IPS-15b (cell line): ENCODE results near the gene DCTD.
"Not testable (repeated sequence)": the region's sequence is repeated elsewhere in the genome, so short reads cannot be mapped to it uniquely, and the experiment has no call there.

Experiments
- H3K27me3 ChIP-seq: one replicate; pipeline ENCODE4 v1.6.1; 2013; ENCODE audit warnings: low read length; ENCODE audit not compliant: control insufficient read depth, insufficient read depth
- H3K36me3 ChIP-seq: one replicate; pipeline ENCODE4 v1.6.1; 2013; ENCODE audit warnings: low read length; ENCODE audit not compliant: control insufficient read depth, insufficient read depth
- H3K4me1 ChIP-seq: one replicate; pipeline ENCODE4 v1.6.1; 2013; ENCODE audit warnings: mild to moderate bottlenecking, low read length; ENCODE audit not compliant: control insufficient read depth, insufficient read depth
- H3K4me3 ChIP-seq: one replicate; pipeline ENCODE4 v1.5.1; 2013; ENCODE audit warnings: low read depth, low read length
- H3K9ac ChIP-seq: one replicate; pipeline ENCODE4 v1.6.1; 2013; ENCODE audit warnings: low read depth, mild to moderate bottlenecking, low read length
- H3K9me3 ChIP-seq: one replicate; pipeline ENCODE4 v1.6.1; 2013; ENCODE audit warnings: mild to moderate bottlenecking, low read length; ENCODE audit not compliant: control insufficient read depth, insufficient read depth

Gene DCTD

GRCh38 chr4:182900021-182900420, 17.2 kb downstream of the DCTD start:
- not testable (repeated sequence) for H3K4me1 ChIP-seq, H3K9ac ChIP-seq, H3K9me3 ChIP-seq, H3K27me3 ChIP-seq, H3K4me3 ChIP-seq, H3K36me3 ChIP-seq

- H3K9me3 ChIP-seq, result no peaks in the 10 kb centered on the region
- no peak overlapping the region for H3K9ac ChIP-seq
- H3K4me1 ChIP-seq, result no peaks in the 10 kb centered on the region
- H3K4me3 ChIP-seq, result no peak overlapping the region
- no peaks in the 10 kb centered on the region for H3K27me3 ChIP-seq
- H3K36me3 ChIP-seq, result peaks cover 6% of the 10 kb centered on the region
Measured at GRCh38 chr4:182898479-182898799, 18.7 kb downstream of the DCTD start.

- Histone ChIP-seq H3K36me3 (peaks cover 9% of the 10 kb centered on the region), H3K4me3 (no peak overlapping the region), H3K9me3 (no peaks in the 10 kb centered on the region), H3K27me3 (no peaks in the 10 kb centered on the region), H3K9ac (no peak overlapping the region), H3K4me1 (no peaks in the 10 kb centered on the region)
Measured at GRCh38 chr4:182897601-182898478, 19.3 kb downstream of the DCTD start.

GRCh38 chr4:182896421-182896820, 20.8 kb downstream of the DCTD start:
- Histone ChIP-seq H3K9ac (no peak overlapping the region), H3K9me3 (no peaks in the 10 kb centered on the region), H3K4me3 (no peak overlapping the region), H3K36me3 (peaks cover 11% of the 10 kb centered on the region), H3K4me1 (no peaks in the 10 kb centered on the region), H3K27me3 (no peaks in the 10 kb centered on the region)

- H3K4me1 ChIP-seq, result no peaks in the 10 kb centered on the region
- H3K4me3 ChIP-seq, result no peak overlapping the region
- H3K27me3 ChIP-seq, result no peaks in the 10 kb centered on the region
- H3K36me3 ChIP-seq, result peaks cover 12% of the 10 kb centered on the region
- H3K9me3 ChIP-seq, result no peaks in the 10 kb centered on the region
- no peak overlapping the region for H3K9ac ChIP-seq
Measured at GRCh38 chr4:182895791-182896292, 21.3 kb downstream of the DCTD start.

GRCh38 chr4:182894681-182895275, 22.4 kb downstream of the DCTD start:
- H3K36me3 ChIP-seq, result peaks cover 16% of the 10 kb centered on the region
- no peaks in the 10 kb centered on the region for H3K9me3 ChIP-seq
- H3K4me3 ChIP-seq, result no peak overlapping the region
- no peaks in the 10 kb centered on the region for H3K4me1 ChIP-seq
- H3K9ac ChIP-seq, result no peak overlapping the region
- no peaks in the 10 kb centered on the region for H3K27me3 ChIP-seq

GRCh38 chr4:182893474-182894080, 23.6 kb downstream of the DCTD start:
- Histone ChIP-seq H3K4me3 (no peak overlapping the region), H3K9ac (no peak overlapping the region), H3K27me3 (no peaks in the 10 kb centered on the region), H3K36me3 (peaks cover 16% of the 10 kb centered on the region), H3K4me1 (no peaks in the 10 kb centered on the region), H3K9me3 (no peaks in the 10 kb centered on the region)

GRCh38 chr4:182893047-182893446, 24.1 kb downstream of the DCTD start:
- Histone ChIP-seq H3K4me3 (no peak overlapping the region), H3K27me3 (no peaks in the 10 kb centered on the region), H3K9ac (no peak overlapping the region), H3K9me3 (no peaks in the 10 kb centered on the region), H3K36me3 (peaks cover 16% of the 10 kb centered on the region), H3K4me1 (no peaks in the 10 kb centered on the region)

GRCh38 chr4:182890202-182890601, 27.0 kb downstream of the DCTD start:
- no peak overlapping the region for H3K4me3 ChIP-seq
- no peak overlapping the region for H3K9ac ChIP-seq
- no peaks in the 10 kb centered on the region for H3K9me3 ChIP-seq
- H3K36me3 ChIP-seq, result peaks cover 12% of the 10 kb centered on the region
- no peaks in the 10 kb centered on the region for H3K4me1 ChIP-seq
- no peaks in the 10 kb centered on the region for H3K27me3 ChIP-seq

GRCh38 chr4:182888891-182889290, 28.3 kb downstream of the DCTD start:
- H3K36me3 ChIP-seq, result peaks cover 12% of the 10 kb centered on the region
- H3K9ac ChIP-seq, result no peak overlapping the region
- no peak overlapping the region for H3K4me3 ChIP-seq
- no peaks in the 10 kb centered on the region for H3K9me3 ChIP-seq
- H3K4me1 ChIP-seq, result no peaks in the 10 kb centered on the region
- H3K27me3 ChIP-seq, result no peaks in the 10 kb centered on the region

GRCh38 chr4:182886768-182887167, 30.4 kb downstream of the DCTD start:
- Histone ChIP-seq H3K36me3 (peaks cover 5% of the 10 kb centered on the region), H3K9ac (no peak overlapping the region), H3K4me3 (no peak overlapping the region), H3K9me3 (no peaks in the 10 kb centered on the region), H3K4me1 (no peaks in the 10 kb centered on the region), H3K27me3 (no peaks in the 10 kb centered on the region)

GRCh38 chr4:182886205-182886604, 31.0 kb downstream of the DCTD start:
- no peak overlapping the region for H3K9ac ChIP-seq
- H3K27me3 ChIP-seq, result no peaks in the 10 kb centered on the region
- H3K4me3 ChIP-seq, result no peak overlapping the region
- H3K4me1 ChIP-seq, result no peaks in the 10 kb centered on the region
- peaks cover 5% of the 10 kb centered on the region for H3K36me3 ChIP-seq
- no peaks in the 10 kb centered on the region for H3K9me3 ChIP-seq
